Osteocyte (in vitro differentiated cells): ENCODE measurements around the gene SH3PXD2A. TPM values are rescaled to one million over a fixed set of nuclear protein-coding genes. Genes with fewer than 3 reads are reported as not detected.

Source experiments
- DNase-seq: peaks from one replicate; pipeline ENCODE4 v3.0.0; 2021; ENCODE audit warnings: mixed read lengths; ENCODE audit not compliant: unreplicated experiment; ENCODE audit errors: extremely low spot score
- H3K27ac Mint-ChIP-seq: one replicate; pipeline ENCODE4 v1.8.0; 2021; ENCODE audit warnings: mild to moderate bottlenecking, mixed read lengths; ENCODE audit not compliant: unreplicated experiment
- H3K27me3 Mint-ChIP-seq: one replicate; pipeline ENCODE4 v1.8.0; 2021; ENCODE audit warnings: mixed read lengths; ENCODE audit not compliant: unreplicated experiment
- H3K36me3 Mint-ChIP-seq: one replicate; pipeline ENCODE4 v1.8.0; 2021; ENCODE audit warnings: mixed read lengths; ENCODE audit not compliant: unreplicated experiment
- H3K4me1 Mint-ChIP-seq: one replicate; pipeline ENCODE4 v1.8.0; 2021; ENCODE audit warnings: mixed read lengths; ENCODE audit not compliant: unreplicated experiment
- H3K4me3 Mint-ChIP-seq: one replicate; pipeline ENCODE4 v1.8.0; 2021; ENCODE audit warnings: mild to moderate bottlenecking, moderate library complexity, mixed read lengths; ENCODE audit not compliant: unreplicated experiment
- H3K9me3 Mint-ChIP-seq: one replicate; pipeline ENCODE4 v1.8.0; 2021; ENCODE audit warnings: mixed read lengths; ENCODE audit not compliant: unreplicated experiment
- total RNA-seq: library from RNA; stranded (reverse); gene quantifications from 2 replicates; pipeline ENCODE4 v1.2.1, GENCODE V29; 2021
- TF ChIP-seq, protein P1 (sequence below): fragments of 200-600 bp; sonication (generic); IDR thresholded peaks from 2 replicates; pipeline ENCODE4 v1.5.0; 2021; ENCODE audit warnings: antibody characterized with exemption, mild to moderate bottlenecking, moderate library complexity

Gene SH3PXD2A
- total RNA-seq, 1 donor from 2014 or later: 43.0 TPM

DNA sequence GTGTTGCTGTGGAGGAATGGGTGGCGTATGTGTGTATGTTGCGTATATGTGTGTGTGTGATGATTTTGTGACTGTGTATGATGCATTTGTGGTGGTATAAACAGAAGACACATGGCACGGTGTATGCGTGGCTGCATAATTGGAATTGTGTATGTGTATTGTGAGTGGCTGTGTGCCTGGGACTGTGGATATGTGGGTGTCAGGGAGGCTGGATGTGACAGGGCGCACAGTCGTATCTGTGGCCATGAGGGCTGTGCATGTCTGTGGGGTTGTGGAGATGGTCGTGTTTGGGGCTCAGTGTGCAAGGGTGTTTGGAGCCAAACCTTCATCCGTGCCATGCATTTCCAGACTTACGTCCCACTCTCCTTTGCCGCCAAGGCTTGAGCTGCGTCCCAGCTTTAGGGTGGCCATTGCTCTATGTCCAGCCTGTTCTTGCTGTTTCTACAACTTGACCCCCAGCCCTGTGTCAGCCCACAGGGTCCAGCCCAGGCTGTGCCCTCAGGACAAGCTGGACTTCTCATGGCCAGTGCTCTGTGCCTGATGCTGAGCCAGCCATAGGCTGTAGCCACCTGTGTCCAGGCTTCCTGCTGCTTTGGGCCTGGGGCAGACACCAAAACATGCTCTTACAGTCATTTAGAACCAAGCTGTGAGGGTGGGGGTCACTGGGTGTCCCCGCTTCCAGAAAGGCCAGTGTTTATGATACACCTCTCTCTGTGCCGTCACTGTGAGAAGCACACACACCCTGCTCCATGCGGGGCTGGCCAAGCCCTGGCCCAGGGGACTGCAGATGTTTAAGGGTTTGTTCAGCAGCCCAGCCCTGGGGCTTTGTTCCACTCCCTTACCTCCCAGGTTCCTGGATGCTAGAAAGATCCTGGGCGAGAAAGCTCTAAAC is 234.2 kb downstream of the SH3PXD2A start:
- Mint-ChIP-seq H3K9me3 (no peaks in the 10 kb centered on the region), H3K27me3 (no peaks in the 10 kb centered on the region), H3K27ac (no peak overlapping the region), H3K4me3 (no peak overlapping the region), H3K4me1 (no peaks in the 10 kb centered on the region), H3K36me3 (peaks cover 18% of the 10 kb centered on the region)
- TF ChIP-seq, protein P1, sequence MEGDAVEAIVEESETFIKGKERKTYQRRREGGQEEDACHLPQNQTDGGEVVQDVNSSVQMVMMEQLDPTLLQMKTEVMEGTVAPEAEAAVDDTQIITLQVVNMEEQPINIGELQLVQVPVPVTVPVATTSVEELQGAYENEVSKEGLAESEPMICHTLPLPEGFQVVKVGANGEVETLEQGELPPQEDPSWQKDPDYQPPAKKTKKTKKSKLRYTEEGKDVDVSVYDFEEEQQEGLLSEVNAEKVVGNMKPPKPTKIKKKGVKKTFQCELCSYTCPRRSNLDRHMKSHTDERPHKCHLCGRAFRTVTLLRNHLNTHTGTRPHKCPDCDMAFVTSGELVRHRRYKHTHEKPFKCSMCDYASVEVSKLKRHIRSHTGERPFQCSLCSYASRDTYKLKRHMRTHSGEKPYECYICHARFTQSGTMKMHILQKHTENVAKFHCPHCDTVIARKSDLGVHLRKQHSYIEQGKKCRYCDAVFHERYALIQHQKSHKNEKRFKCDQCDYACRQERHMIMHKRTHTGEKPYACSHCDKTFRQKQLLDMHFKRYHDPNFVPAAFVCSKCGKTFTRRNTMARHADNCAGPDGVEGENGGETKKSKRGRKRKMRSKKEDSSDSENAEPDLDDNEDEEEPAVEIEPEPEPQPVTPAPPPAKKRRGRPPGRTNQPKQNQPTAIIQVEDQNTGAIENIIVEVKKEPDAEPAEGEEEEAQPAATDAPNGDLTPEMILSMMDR: no peak
- DNase-seq: no peak

DNA sequence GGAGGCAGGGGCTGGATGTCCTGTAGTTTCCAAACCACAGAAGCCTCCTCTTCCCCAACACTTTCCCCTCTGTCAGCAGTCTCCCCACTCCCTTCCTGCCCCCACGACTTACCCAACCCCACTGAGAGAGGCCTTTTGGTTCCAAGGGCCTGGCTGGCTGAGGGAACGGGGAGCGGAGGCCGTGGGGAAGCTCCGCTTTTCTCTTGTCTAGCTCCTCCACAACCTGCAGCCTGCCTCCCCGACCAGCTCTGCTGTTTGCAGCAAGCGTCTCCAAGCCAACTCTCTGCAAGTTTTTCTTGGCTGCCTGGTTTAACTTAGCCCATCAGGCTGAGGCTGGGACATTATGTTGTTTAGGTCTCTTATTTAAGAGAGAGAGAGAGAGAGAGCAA is 235.0 kb downstream of the SH3PXD2A start:
- Mint-ChIP-seq H3K36me3 (peaks cover 12% of the 10 kb centered on the region), H3K4me1 (no peaks in the 10 kb centered on the region), H3K9me3 (no peaks in the 10 kb centered on the region), H3K27me3 (no peaks in the 10 kb centered on the region), H3K27ac (no peak overlapping the region), H3K4me3 (no peak overlapping the region)
- TF ChIP-seq, protein P1: no peak
- no peak for DNase-seq

DNA sequence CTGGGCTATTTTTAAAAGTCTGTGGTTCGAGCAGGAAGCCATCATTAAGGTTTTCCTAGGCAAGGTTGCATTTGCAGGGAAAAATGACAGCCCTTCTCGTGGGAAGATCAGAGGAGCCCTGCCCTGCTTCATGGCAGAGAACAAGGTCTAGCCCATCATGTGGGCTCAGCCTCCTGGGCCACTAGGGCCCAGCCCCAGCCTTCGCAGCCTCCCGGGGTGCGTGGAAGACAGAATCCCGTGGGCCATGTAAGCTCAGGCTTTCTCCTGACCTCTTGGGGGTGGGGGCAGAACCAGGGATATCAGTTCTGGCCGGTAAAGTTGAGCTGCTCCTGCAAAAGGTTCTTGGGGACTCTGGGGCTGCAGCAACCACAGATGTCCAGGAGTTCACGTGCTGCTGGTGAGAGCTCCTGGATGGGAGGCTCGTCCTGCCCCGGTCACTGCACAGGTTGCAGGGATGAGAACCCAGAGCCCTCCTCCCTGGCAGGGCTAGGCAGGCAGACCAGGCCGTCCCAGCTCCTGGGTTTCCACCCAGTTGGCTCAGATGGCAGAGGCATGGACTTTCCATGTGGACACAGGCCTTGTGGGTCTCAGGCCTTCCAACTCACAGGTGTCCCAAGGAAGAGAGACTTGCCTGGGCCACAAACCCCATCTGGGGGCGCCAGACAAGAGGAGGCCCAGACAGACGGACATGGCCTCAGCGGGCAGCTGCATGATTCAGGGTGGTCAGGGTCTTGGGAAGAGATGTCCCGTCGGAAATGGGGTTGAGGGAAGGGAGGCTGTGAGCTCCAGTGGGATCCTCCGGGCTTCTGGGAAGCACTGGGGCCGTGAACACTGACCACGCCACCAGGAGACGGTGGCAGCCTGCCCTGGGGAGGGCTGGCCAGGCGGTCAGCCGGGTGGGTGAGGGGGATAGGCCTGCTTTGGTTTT is 235.7 kb downstream of the SH3PXD2A start:
- no peak overlapping the region for H3K4me3 Mint-ChIP-seq
- TF ChIP-seq, protein P1: no peak
- peaks cover 8% of the 10 kb centered on the region for H3K36me3 Mint-ChIP-seq
- H3K4me1 Mint-ChIP-seq: no peaks in the 10 kb centered on the region
- H3K27me3 Mint-ChIP-seq: no peaks in the 10 kb centered on the region
- no peak overlapping the region for H3K27ac Mint-ChIP-seq
- DNase-seq: no peak
- H3K9me3 Mint-ChIP-seq: no peaks in the 10 kb centered on the region

DNA sequence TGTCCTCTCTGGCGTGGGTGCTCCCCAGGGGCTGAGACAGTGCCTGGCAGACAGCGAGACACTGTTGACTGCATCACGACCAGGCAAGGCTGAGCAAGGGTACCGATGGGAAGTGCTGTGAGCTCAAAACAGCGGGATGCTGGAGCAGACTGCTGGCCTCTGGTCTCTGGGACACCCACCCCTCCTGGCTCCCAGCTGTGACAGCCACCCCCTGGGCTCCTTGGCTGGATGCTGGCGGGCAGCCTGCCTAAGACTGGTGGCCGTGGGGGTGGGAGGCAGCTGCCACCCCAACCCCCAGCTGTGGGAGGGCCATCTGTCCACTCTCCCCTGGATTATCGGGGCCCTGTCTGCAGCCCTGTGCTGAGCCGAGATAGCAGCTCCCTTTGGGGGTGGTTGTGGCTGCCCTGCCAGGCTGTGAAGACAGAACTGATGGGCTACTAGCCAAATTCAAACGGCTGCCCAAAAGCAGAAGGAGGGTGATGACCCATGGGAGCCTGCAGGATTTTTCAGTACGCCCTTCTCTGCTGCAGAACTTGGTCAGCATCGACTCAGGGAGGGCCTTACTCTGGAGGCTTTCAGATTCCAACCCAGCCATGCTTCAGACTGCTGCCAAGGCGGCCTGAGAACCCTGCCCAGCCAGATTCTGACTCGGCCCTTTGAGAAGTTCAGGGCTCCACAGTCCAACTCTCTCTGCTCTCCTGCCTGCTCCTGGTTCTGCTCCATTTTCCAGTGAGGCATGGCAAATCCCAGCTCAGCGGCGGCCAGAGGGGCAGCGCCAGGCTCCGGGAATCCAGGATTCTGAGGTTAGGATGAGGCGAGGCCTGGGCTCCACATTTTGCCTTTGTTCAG is 236.6 kb downstream of the SH3PXD2A start:
- H3K9me3 Mint-ChIP-seq: no peaks in the 10 kb centered on the region
- no peak for DNase-seq
- H3K4me1 Mint-ChIP-seq: no peaks in the 10 kb centered on the region
- H3K27me3 Mint-ChIP-seq: no peaks in the 10 kb centered on the region
- TF ChIP-seq, protein P1: no peak
- H3K27ac Mint-ChIP-seq: no peak overlapping the region
- peaks cover 11% of the 10 kb centered on the region for H3K36me3 Mint-ChIP-seq
- no peak overlapping the region for H3K4me3 Mint-ChIP-seq
